Activated CD4-positive, alpha-beta T cell treated with anti-CD3 and anti-CD28 coated beads, Interleukin-2, amount 10 ng/mL, durations not matched to agents 7 days and 5 days (primary cell): ENCODE measurements around the gene NAV3. TPM values are rescaled to one million over a fixed set of nuclear protein-coding genes. Genes with fewer than 3 reads are reported as not detected.

Source experiments
- CTCF ChIA-PET: fragments of 350-600 bp; sonication (Branson Sonifier 250); formaldehyde crosslinking; loops from one replicate; lab custom pipeline; 2021; ENCODE audit warnings: antibody characterized with exemption; lab: Charles Lee
- POLR2A ChIA-PET: fragments of 350-600 bp; sonication (Branson Sonifier 250); formaldehyde crosslinking; loops from one replicate; lab custom pipeline; 2021; ENCODE audit warnings: antibody characterized with exemption; lab: Charles Lee
- DNase-seq: peaks from one replicate; pipeline ENCODE4 v3.0.0-alpha.2; 2020
- H3K27ac Mint-ChIP-seq: one replicate; pipeline ENCODE4 v1.8.0; 2021; ENCODE audit warnings: mild to moderate bottlenecking, moderate library complexity, mixed read lengths
- H3K27me3 Mint-ChIP-seq: one replicate; pipeline ENCODE4 v1.8.0; 2021; ENCODE audit warnings: mixed read lengths
- H3K36me3 Mint-ChIP-seq: one replicate; pipeline ENCODE4 v1.8.0; 2021; ENCODE audit warnings: low read depth, mixed read lengths
- H3K4me1 Mint-ChIP-seq: one replicate; pipeline ENCODE4 v1.8.0; 2021; ENCODE audit warnings: mixed read lengths
- H3K4me3 Mint-ChIP-seq: one replicate; pipeline ENCODE4 v1.8.0; 2021; ENCODE audit warnings: mild to moderate bottlenecking, moderate library complexity, mixed read lengths
- H3K9me3 Mint-ChIP-seq: one replicate; pipeline ENCODE4 v1.8.0; 2021; ENCODE audit warnings: mixed read lengths
- total RNA-seq, 2 experiments: library from RNA; stranded (reverse); gene quantifications; one replicate each; pipeline ENCODE4 v1.2.3, GENCODE V29; 2021

NAV3 gene
- total RNA-seq, 2 experiments from 2014 or later, result not detected

GRCh38 chr12:77983859-77984258, 153.2 kb downstream of the NAV3 start:
- Mint-ChIP-seq H3K4me1 (no peaks in the 10 kb centered on the region), H3K36me3 (no peaks in the 10 kb centered on the region), H3K4me3 (no peak overlapping the region), H3K27me3 (no peaks in the 10 kb centered on the region), H3K9me3 (no peaks in the 10 kb centered on the region), H3K27ac (no peak overlapping the region)
- DNase-seq, result no peak
- CTCF ChIA-PET, result no interaction called here
- POLR2A ChIA-PET, result no interaction called here

- POLR2A ChIA-PET, result no interaction called here
- CTCF ChIA-PET, result no interaction called here
- Mint-ChIP-seq H3K9me3 (no peaks in the 10 kb centered on the region), H3K36me3 (no peaks in the 10 kb centered on the region), H3K27ac (no peak overlapping the region), H3K4me1 (no peaks in the 10 kb centered on the region), H3K4me3 (no peak overlapping the region), H3K27me3 (no peaks in the 10 kb centered on the region)
- no peak for DNase-seq
These were observed 162.1 kb downstream of the NAV3 start for GRCh38 chr12:77992760-77993159.

- no peak overlapping the region for H3K27ac Mint-ChIP-seq
- H3K4me3 Mint-ChIP-seq, result no peak overlapping the region
- no peaks in the 10 kb centered on the region for H3K4me1 Mint-ChIP-seq
- ChIA-PET CTCF (no interaction called here), POLR2A (no interaction called here)
- H3K9me3 Mint-ChIP-seq, result no peaks in the 10 kb centered on the region
- no peak for DNase-seq
- H3K27me3 Mint-ChIP-seq, result no peaks in the 10 kb centered on the region
- no peaks in the 10 kb centered on the region for H3K36me3 Mint-ChIP-seq
These were observed 163.0 kb downstream of the NAV3 start for GRCh38 chr12:77993658-77994057.

- no peak overlapping the region for H3K27ac Mint-ChIP-seq
- POLR2A ChIA-PET, result no interaction called here
These were observed 164.9 kb downstream of the NAV3 start for GRCh38 chr12:77995436-77996167.

GRCh38 chr12:77996670-77997069, 166.0 kb downstream of the NAV3 start:
- Mint-ChIP-seq H3K36me3 (no peaks in the 10 kb centered on the region), H3K4me1 (no peaks in the 10 kb centered on the region), H3K9me3 (no peaks in the 10 kb centered on the region), H3K4me3 (no peak overlapping the region), H3K27me3 (no peaks in the 10 kb centered on the region), H3K27ac (no peak overlapping the region)
- no peak for DNase-seq
- CTCF ChIA-PET, result no interaction called here
- POLR2A ChIA-PET, result no interaction called here

More at GRCh38 chr12:77995436-77996167, 164.9 kb downstream of the NAV3 start:
- Mint-ChIP-seq H3K4me1 (no peaks in the 10 kb centered on the region), H3K4me3 (no peak overlapping the region), H3K36me3 (no peaks in the 10 kb centered on the region), H3K9me3 (no peaks in the 10 kb centered on the region), H3K27me3 (no peaks in the 10 kb centered on the region)
- DNase-seq, result no peak
- CTCF ChIA-PET, result no interaction called here

GRCh38 chr12:77998236-77998786, 167.6 kb downstream of the NAV3 start:
- Mint-ChIP-seq H3K4me1 (no peaks in the 10 kb centered on the region), H3K9me3 (no peaks in the 10 kb centered on the region), H3K27ac (no peak overlapping the region), H3K27me3 (no peaks in the 10 kb centered on the region), H3K36me3 (no peaks in the 10 kb centered on the region), H3K4me3 (no peak overlapping the region)
- CTCF ChIA-PET, result no interaction called here
- POLR2A ChIA-PET, result no interaction called here
- no peak for DNase-seq

GRCh38 chr12:77999074-77999715, 168.5 kb downstream of the NAV3 start:
- POLR2A ChIA-PET, result no interaction called here
- H3K4me1 Mint-ChIP-seq, result no peaks in the 10 kb centered on the region

GRCh38 chr12:78002878-78003277, 172.2 kb downstream of the NAV3 start:
- ChIA-PET CTCF (no interaction called here), POLR2A (no interaction called here)
- Mint-ChIP-seq H3K27ac (no peak overlapping the region), H3K36me3 (no peaks in the 10 kb centered on the region), H3K27me3 (no peaks in the 10 kb centered on the region), H3K9me3 (no peaks in the 10 kb centered on the region), H3K4me3 (no peak overlapping the region), H3K4me1 (no peaks in the 10 kb centered on the region)
- no peak for DNase-seq

More at GRCh38 chr12:77999074-77999715, 168.5 kb downstream of the NAV3 start:
- Mint-ChIP-seq H3K36me3 (no peaks in the 10 kb centered on the region), H3K27ac (no peak overlapping the region), H3K9me3 (no peaks in the 10 kb centered on the region), H3K4me3 (no peak overlapping the region), H3K27me3 (no peaks in the 10 kb centered on the region)
- CTCF ChIA-PET, result no interaction called here
- no peak for DNase-seq

- H3K4me1 Mint-ChIP-seq, result no peaks in the 10 kb centered on the region
- H3K9me3 Mint-ChIP-seq, result no peaks in the 10 kb centered on the region
- DNase-seq, result no peak
- no peak overlapping the region for H3K27ac Mint-ChIP-seq
- no peak overlapping the region for H3K4me3 Mint-ChIP-seq
- ChIA-PET CTCF (no interaction called here), POLR2A (no interaction called here)
- no peaks in the 10 kb centered on the region for H3K27me3 Mint-ChIP-seq
- no peaks in the 10 kb centered on the region for H3K36me3 Mint-ChIP-seq
These were observed 173.8 kb downstream of the NAV3 start for GRCh38 chr12:78004249-78005093.

GRCh38 chr12:78005094-78005492, 174.4 kb downstream of the NAV3 start:
- H3K4me3 Mint-ChIP-seq, result no peak overlapping the region
- no peaks in the 10 kb centered on the region for H3K9me3 Mint-ChIP-seq
- DNase-seq, result no peak
- H3K36me3 Mint-ChIP-seq, result no peaks in the 10 kb centered on the region
- CTCF ChIA-PET, result no interaction called here
- no peaks in the 10 kb centered on the region for H3K27me3 Mint-ChIP-seq
- POLR2A ChIA-PET, result no interaction called here
- H3K4me1 Mint-ChIP-seq, result no peaks in the 10 kb centered on the region
- no peak overlapping the region for H3K27ac Mint-ChIP-seq

GRCh38 chr12:78007173-78007572, 176.5 kb downstream of the NAV3 start:
- Mint-ChIP-seq H3K9me3 (no peaks in the 10 kb centered on the region), H3K27me3 (no peaks in the 10 kb centered on the region), H3K36me3 (no peaks in the 10 kb centered on the region), H3K4me3 (no peak overlapping the region), H3K4me1 (no peaks in the 10 kb centered on the region), H3K27ac (no peak overlapping the region)
- ChIA-PET POLR2A (no interaction called here), CTCF (no interaction called here)
- DNase-seq, result no peak

GRCh38 chr12:78009031-78009430, 178.3 kb downstream of the NAV3 start:
- ChIA-PET CTCF (no interaction called here), POLR2A (no interaction called here)
- DNase-seq, result no peak
- no peaks in the 10 kb centered on the region for H3K4me1 Mint-ChIP-seq
- H3K36me3 Mint-ChIP-seq, result no peaks in the 10 kb centered on the region
- no peak overlapping the region for H3K4me3 Mint-ChIP-seq
- no peaks in the 10 kb centered on the region for H3K27me3 Mint-ChIP-seq
- no peaks in the 10 kb centered on the region for H3K9me3 Mint-ChIP-seq
- no peak overlapping the region for H3K27ac Mint-ChIP-seq
